Natural killer cell (primary cell): ENCODE results near the gene CPLX1. TPM values are rescaled to one million over a fixed set of nuclear protein-coding genes. Genes with fewer than 3 reads are reported as not detected.

Experiments
- ATAC-seq, 3 donors: fragments of 150-1000 bp in 2 of 3; fragments of 200-7000 bp in 1 of 3; cut with Tn5 transposase; 1 replicate in 1 of 3; 2 replicates in 2 of 3; pipeline ENCODE4 v1.10.0; 2021; ENCODE audit warnings: mild to moderate bottlenecking in 2 of 3, moderate library complexity in 2 of 3
- DNase-seq, 2 donors: peaks; one replicate each; pipeline versions ENCODE4 v3.0.0 to v3.0.0-alpha.2; 2013 to 2021; ENCODE audit warnings: mixed read lengths in 1 of 2
- H3K27ac ChIP-seq: one replicate; pipeline ENCODE4 v1.5.1; 2013; ENCODE audit warnings: mild to moderate bottlenecking, low read length
- H3K27me3 ChIP-seq: one replicate; pipeline ENCODE4 v1.6.1; 2013; ENCODE audit warnings: low read length; ENCODE audit not compliant: control insufficient read depth, insufficient read depth
- H3K36me3 ChIP-seq: one replicate; pipeline ENCODE4 v1.6.1; 2013; ENCODE audit warnings: low read length; ENCODE audit not compliant: control insufficient read depth, insufficient read depth
- H3K4me1 ChIP-seq: one replicate; pipeline ENCODE4 v1.6.1; 2013; ENCODE audit warnings: low read length; ENCODE audit not compliant: control insufficient read depth, insufficient read depth
- H3K4me3 ChIP-seq: one replicate; pipeline ENCODE4 v1.5.1; 2013; ENCODE audit warnings: low read length
- H3K9me3 ChIP-seq: one replicate; pipeline ENCODE4 v1.6.1; 2013; ENCODE audit warnings: low read length; ENCODE audit not compliant: control insufficient read depth, insufficient read depth
- H3K27ac Mint-ChIP-seq, 2 donors: one replicate each; pipeline ENCODE4 v1.8.0; 2022; ENCODE audit warnings: mild to moderate bottlenecking in 2 of 2, mixed read lengths in 2 of 2, moderate library complexity in 1 of 2
- H3K27me3 Mint-ChIP-seq, 2 donors: one replicate each; pipeline ENCODE4 v1.8.0; 2022; ENCODE audit warnings: low read depth in 2 of 2, mixed read lengths in 2 of 2
- H3K36me3 Mint-ChIP-seq: one replicate; pipeline ENCODE4 v1.8.0; 2022; ENCODE audit warnings: mixed read lengths
- H3K4me1 Mint-ChIP-seq, 2 donors: one replicate each; pipeline ENCODE4 v1.8.0; 2022; ENCODE audit warnings: mixed read lengths in 2 of 2
- H3K4me3 Mint-ChIP-seq: one replicate; pipeline ENCODE4 v1.8.0; 2022; ENCODE audit warnings: mild to moderate bottlenecking, moderate library complexity, mixed read lengths
- H3K9me3 Mint-ChIP-seq, 2 donors: one replicate each; pipeline ENCODE4 v1.8.0; 2022; ENCODE audit warnings: mixed read lengths in 2 of 2
- WGBS: methylation state at CpG from one replicate; pipeline ENCODE4 v1.1.7; 2013; ENCODE audit warnings: missing lambda C conversion rate; ENCODE audit not compliant: insufficient coverage; 5-methylcytosine and 5-hydroxymethylcytosine counted together
- intact Hi-C: fragments of 100-400 bp; cut with micrococcal nuclease; formaldehyde crosslinking; loops from one replicate; pipeline ENCODE4 v1.14.2; 2022
- total RNA-seq, 4 donors: library from RNA; stranded (reverse); fragments of 120-200 nt in 1 of 4; gene quantifications; one replicate each; pipeline versions ENCODE4 v1.2.3 to v1.2.4, GENCODE V29; 2013 to 2022
- TF ChIP-seq, protein P1 (sequence below): fragments of 200-600 bp; IDR thresholded peaks from one replicate; pipeline ENCODE4 v1.8.0; 2022; ENCODE audit warnings: antibody characterized with exemption

CPLX1 gene
- total RNA-seq, 3 donors from 2014 or later (not counting 1 experiment from before 2014, with no cell fraction given) = not detected

DNA sequence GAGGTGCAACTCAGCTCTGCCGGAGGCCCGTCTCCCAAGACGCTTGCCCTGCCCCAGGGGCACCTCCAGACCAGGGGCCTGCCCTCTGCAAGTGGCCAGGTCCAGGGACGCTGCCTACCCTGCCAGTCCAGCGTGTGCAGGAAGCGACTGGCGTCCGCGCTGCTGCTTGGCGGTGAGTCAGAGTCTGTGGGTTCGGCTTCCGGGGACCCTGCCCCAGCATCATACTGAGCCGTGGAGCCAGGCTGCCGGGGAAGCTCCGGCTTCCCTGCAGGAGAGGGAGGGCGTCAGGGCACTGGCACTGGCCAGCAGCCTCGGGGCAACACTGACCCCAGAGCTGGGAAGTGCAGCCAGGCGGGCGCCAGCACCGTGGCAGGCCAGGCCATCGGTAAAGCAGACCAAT lies 42.5 kb upstream of the CPLX1 start:
- Mint-ChIP-seq H3K27ac (no peak overlapping the region), H3K4me3 (no peak overlapping the region), H3K36me3 (peaks cover under 1% of the 10 kb centered on the region), H3K4me1 (peaks cover 0 to 6% of the 10 kb centered on the region in 2 donors), H3K27me3 (no peaks in the 10 kb centered on the region), H3K9me3 (no peaks in the 10 kb centered on the region)
- Histone ChIP-seq H3K4me3 (no peak overlapping the region), H3K4me1 (no peaks in the 10 kb centered on the region), H3K9me3 (no peaks in the 10 kb centered on the region), H3K36me3 (peaks cover 74% of the 10 kb centered on the region), H3K27me3 (no peaks in the 10 kb centered on the region), H3K27ac (no peak overlapping the region)
- TF ChIP-seq, protein P1, sequence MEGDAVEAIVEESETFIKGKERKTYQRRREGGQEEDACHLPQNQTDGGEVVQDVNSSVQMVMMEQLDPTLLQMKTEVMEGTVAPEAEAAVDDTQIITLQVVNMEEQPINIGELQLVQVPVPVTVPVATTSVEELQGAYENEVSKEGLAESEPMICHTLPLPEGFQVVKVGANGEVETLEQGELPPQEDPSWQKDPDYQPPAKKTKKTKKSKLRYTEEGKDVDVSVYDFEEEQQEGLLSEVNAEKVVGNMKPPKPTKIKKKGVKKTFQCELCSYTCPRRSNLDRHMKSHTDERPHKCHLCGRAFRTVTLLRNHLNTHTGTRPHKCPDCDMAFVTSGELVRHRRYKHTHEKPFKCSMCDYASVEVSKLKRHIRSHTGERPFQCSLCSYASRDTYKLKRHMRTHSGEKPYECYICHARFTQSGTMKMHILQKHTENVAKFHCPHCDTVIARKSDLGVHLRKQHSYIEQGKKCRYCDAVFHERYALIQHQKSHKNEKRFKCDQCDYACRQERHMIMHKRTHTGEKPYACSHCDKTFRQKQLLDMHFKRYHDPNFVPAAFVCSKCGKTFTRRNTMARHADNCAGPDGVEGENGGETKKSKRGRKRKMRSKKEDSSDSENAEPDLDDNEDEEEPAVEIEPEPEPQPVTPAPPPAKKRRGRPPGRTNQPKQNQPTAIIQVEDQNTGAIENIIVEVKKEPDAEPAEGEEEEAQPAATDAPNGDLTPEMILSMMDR = no peak
- intact Hi-C loops = no loop called here
- ATAC-seq (no peak), DNase-seq (no peak)
- 96% methylated on average over 21 of the region's 21 CpGs for WGBS

GRCh38 chr4:867526-868250 lies 41.8 kb upstream of the CPLX1 start:
- 96% methylated on average over 26 of the region's 26 CpGs for whole genome bisulfite sequencing
- intact Hi-C loops = no loop called here
- Mint-ChIP-seq H3K27me3 (no peaks in the 10 kb centered on the region), H3K36me3 (peaks cover 8% of the 10 kb centered on the region), H3K4me1 (peaks cover 0 to 3% of the 10 kb centered on the region in 2 donors), H3K4me3 (no peak overlapping the region), H3K9me3 (no peaks in the 10 kb centered on the region), H3K27ac (no peak overlapping the region)
- Histone ChIP-seq H3K4me1 (no peaks in the 10 kb centered on the region), H3K27me3 (no peaks in the 10 kb centered on the region), H3K4me3 (no peak overlapping the region), H3K9me3 (no peaks in the 10 kb centered on the region), H3K27ac (no peak overlapping the region), H3K36me3 (peaks cover 76% of the 10 kb centered on the region)
- TF ChIP-seq, protein P1 = no peak
- ATAC-seq (no peak), DNase-seq (no peak)

DNA sequence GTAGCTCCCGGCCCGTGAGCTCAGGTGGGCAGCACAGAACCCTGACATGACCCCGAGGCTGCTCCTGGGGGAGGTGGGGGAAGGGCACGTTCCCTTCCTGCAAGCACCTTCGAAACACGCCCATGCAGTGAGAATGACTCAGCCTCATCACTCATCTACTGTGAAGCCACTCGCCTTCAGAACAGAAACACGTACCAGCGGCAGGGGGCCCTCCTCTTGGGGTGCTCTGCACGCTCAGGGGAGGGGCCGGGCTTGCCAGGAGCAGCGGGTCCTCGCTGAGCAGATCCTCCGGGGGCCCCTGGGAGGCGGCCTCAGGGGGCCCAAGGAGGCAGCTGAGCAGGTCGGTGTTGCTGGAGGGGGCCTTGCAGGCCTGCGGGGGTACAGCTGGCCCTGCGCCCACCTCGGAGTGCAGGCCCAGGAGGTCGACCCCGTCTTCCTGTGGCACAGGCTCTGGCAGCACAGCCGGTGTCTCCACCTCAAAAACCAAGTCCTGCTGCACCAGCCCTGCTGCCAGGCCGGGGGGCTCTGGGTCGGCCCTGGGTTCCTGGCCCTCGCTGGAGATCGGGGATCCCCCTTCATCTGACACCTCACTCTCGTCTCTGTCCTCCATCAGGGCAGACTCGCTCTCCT lies 40.9 kb upstream of the CPLX1 start:
- no peaks in the 10 kb centered on the region for H3K9me3 Mint-ChIP-seq
- Histone ChIP-seq H3K27me3 (no peaks in the 10 kb centered on the region), H3K9me3 (no peaks in the 10 kb centered on the region), H3K36me3 (peaks cover 71% of the 10 kb centered on the region), H3K27ac (no peak overlapping the region), H3K4me3 (no peak overlapping the region), H3K4me1 (no peaks in the 10 kb centered on the region)
- no peaks in the 10 kb centered on the region for H3K27me3 Mint-ChIP-seq
- ATAC-seq = no peak
- intact Hi-C loops = no loop called here
- 94% methylated on average over 28 of the region's 28 CpGs for WGBS
- no peak overlapping the region for H3K27ac Mint-ChIP-seq
- H3K4me1 Mint-ChIP-seq = peaks cover 0 to 3% of the 10 kb centered on the region in 2 donors
- TF ChIP-seq, protein P1 = no peak
- peaks cover 8% of the 10 kb centered on the region for H3K36me3 Mint-ChIP-seq
- H3K4me3 Mint-ChIP-seq = no peak overlapping the region
- DNase-seq = no peak
